Measurements from ENCODE around the gene PTPRA.

The PTPRA gene

DNA sequence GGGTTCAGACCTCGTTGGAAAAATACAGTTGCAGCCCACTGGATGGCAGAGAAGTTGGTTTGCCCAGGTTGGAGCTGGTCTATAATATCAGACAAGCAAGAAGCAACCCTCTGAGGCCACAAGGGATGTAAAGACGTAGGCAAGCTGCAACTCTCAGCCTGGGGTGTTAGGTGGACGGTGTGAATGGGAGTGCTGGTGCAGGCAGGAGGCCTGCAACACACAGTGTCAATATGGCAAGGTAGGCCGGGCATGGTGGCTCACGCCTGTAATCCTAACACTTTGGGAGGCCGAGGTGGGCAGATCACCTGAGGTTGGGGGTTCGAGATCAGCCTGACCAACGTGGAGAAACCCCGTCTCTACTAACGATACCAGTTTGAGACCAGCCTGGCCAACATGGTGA is 22.2 kb upstream of the PTPRA start:
- DNase-seq: no peak

DNA sequence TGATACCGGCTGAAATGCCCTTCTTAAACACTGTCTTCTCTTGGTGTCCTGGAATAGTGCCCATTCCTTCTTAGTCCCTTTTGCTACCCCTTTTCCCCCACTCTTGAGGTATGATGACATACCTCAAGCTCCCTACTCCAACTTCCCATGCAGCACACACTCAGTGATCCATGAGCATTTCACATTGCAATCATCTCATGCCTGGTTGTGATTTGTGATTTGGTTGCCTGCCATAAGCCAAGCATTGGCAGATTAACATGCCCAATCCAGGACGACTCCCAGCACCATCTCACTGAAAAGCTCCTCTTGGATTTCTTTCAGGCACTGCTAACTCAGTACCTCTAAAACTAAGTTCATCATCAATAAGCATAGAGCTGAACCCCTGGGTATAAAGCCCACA is 14.7 kb upstream of the PTPRA start:
- no peak for DNase-seq

DNA sequence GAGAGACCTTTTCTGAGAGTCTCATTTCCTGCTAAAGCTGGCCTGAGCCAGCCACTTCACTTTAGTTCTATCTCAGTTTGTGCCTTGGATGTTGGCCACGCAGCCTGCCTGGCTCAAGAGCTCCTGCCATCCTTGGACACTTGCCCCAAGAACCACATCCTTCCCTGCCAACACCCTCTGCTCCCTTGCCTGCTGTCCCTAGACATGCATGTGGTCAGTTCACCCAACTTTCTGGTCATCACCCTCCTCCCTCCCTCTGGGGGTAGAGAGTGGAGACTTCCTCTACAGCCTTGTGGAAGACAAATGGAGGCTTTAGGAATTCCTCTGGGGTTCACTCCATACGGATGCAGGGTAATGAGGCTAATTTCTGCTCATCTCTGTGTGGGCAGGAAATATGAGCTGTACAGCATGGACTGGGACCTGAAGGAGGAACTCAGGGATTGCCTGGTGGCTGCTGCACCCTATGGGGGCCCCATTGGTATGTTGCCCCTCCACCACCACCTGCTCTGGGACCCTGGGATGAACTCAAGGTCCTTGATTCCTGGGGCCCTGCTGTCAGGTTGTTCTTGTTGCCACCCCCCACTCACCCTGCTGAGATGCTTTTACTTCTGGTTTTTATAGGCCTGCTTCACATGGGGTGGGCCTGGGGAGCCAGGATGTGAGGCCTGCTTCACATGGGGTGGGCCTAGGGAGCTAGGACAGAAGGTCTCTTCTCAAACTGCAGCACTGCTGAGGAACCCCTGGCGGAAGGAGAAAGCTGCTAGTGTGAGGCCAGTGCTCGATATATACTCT is 13.8 kb upstream of the PTPRA start:
- DNase-seq: no peak

DNA sequence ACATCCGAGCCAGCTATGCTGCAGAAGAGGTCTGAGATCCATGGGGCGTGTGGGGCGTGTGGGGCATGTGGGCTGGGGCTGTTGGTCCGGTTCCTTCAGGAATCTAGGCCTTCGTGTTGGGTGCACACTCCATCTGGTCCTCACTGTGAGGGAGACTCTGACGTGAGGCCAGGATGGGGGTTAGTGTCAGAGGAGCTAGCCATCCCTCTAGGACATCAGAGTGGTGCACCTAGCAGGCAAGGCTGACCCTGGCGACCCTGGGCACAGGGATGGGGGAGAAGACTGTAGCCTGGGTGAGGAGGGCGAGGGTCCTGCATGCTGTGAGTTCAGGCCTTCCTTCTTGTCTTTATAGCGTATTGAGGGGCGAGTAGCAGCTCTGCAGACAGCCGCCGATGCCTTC is 8.7 kb upstream of the PTPRA start:
- no peak for DNase-seq

DNA sequence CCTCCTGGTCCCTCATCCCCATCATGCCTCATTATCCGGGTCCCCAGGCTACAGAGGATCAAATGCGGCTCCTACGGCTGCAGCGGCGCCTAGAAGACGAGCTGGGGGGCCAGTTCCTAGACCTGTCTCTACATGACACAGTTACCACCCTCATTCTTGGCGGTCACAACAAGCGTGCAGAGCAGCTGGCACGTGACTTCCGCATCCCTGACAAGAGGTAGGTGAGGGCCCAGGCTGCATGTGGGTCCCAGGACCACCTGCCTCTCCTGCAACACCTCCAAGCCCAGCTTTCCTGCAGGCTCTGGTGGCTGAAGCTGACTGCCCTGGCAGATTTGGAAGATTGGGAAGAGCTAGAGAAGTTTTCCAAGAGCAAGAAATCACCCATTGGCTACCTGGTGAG is 8.2 kb upstream of the PTPRA start:
- no peak for DNase-seq

DNA sequence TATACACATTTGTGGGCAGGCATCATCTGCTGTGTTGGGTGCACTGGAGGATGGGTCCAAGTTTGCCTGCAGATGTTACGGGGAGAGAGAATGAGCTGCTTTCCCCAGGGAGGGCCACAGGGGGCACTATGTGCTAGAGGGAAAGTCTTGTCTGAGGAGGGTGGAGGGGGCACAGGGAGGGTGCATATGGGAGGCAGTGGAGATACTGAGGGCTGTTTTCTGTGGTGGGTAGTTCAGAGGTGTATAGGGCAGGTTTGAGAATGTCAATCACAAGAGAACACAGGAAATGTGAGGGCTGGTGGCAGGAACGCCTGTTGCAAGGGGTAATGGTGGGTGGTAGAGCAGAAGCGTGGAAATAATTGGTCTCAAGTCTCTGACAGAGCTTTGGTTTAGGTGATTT is 7.7 kb upstream of the PTPRA start:
- DNase-seq: peak; percentile 34

DNA sequence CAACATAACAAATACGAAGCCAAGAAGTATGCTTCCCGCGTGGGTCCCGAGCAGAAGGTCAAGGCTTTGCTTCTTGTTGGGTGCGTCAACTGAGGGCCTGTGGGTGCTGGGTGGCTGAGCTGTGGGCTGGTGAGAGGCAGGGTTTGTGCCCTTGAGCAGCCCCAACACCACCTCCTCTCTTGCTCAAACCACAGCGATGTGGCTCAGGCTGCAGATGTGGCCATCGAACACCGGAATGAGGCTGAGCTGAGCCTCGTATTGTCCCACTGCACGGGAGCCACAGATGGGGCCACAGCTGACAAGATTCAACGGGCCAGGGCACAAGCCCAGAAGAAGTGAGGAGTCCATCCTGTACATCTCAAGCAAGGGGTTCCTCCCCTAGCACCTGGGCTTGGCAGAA is 7.0 kb upstream of the PTPRA start:
- no peak for DNase-seq

DNA sequence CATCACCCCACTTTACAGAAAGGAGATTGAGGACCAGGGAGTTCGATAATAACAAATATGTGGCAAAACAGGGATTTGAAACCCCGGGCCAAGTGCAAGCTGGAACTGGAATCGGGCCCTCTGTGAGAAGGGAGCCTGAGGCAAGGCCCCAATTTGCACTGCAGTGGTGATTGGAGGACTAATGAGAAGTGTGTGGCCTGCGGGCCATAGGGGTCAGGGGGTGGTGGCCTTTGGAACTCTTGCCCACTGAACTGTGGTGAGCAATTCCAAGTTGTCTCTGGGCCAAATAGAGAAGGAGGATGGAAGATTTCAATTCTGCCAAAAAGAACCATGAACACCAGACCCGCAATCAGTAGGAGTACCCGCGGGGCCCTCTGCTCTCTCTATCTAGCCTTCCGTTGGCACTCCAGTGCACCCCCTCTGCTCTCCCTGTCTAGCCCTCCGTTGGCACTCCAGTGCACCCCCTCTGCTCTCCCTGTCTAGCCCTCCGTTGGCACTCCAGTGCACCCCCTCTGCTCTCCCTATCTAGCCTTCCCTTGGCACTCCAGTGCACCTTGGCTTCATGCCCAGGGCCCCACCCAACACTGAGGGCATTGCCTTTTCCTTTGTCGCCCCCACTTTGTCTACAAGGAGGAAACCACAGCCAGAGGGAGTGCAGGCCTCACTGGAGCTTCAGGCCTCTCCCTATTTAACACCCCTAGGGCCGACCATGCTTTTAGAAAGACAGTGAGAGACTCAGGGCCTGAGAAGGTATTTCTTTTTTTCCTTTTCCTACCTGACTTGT is 6.0 kb upstream of the PTPRA start:
- no peak for DNase-seq

DNA sequence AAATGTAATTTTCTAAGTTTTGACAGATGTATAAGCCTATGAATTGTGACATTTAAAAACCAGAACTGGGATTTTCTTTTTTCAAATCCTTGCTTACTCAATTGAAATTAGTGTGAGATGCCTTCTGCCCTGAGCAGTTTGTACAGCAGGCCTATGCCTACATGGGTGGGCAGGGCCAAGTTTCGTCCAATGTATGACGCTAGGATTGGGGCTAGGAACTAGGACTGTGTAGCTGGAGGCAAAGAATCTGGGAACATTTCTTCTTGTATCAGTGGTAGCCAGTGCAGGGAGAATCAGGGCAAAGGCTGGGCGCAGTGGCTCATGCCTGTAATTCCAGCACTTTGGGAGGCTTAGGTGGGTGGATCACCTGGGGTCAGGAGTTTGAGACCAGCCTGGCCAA is 3.9 kb upstream of the PTPRA start:
- DNase-seq: no peak

DNA sequence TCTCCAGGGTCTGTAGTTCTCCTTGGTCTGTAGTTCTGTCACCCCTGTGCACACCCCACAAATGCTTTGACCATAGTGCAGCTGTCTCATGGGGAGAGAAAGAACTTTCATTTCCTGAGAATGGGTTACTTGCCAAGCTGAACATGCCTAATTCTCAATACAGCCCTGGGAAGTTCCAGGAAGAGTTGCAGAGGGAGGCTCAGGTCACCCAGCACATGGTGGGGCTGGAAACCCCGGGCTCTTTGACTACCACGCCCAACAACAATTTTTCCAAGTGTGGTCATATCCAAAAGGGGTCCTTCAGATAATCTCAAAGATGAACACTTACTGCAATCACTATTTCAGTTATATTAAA is 2.2 kb upstream of the PTPRA start:
- DNase-seq: peak; percentile 88

DNA sequence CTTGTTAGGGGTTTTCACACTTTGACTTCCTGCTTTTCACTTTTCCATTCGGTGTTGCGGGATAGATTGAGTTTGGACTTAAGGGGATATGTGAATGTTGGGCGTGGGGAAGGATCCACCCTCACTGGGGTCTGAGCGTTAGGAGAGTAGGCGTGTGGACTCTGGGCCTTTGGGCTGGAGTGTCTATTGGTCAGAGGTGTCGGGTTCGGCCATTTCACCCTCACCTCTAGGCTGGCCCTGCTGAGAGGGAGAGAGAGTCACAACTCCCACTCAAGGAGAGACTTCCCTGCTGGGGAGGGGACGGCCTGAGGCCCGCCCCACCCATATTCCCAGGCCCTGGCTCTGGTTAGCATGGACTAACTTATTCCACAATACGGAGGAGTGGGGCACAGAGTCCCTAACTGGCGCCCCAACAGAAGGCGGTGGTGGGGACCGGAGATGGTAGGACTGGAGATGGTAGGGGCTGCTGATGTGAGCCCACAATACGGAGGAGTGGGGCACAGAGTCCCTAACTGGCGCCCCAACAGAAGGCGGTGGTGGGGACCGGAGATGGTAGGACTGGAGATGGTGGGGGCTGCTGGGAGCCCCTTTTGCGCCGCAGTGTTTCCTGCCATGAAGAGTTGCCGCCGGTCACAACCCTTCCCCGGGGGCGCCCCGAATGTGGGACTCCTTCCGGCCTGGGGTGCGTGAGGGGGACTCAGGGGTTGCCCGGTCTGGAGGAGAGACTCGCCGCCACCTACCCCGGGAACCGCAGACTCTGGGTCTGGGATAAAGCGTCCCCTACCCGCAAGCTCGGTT is 1.4 kb upstream of the PTPRA start:
- DNase-seq: no peak

DNA sequence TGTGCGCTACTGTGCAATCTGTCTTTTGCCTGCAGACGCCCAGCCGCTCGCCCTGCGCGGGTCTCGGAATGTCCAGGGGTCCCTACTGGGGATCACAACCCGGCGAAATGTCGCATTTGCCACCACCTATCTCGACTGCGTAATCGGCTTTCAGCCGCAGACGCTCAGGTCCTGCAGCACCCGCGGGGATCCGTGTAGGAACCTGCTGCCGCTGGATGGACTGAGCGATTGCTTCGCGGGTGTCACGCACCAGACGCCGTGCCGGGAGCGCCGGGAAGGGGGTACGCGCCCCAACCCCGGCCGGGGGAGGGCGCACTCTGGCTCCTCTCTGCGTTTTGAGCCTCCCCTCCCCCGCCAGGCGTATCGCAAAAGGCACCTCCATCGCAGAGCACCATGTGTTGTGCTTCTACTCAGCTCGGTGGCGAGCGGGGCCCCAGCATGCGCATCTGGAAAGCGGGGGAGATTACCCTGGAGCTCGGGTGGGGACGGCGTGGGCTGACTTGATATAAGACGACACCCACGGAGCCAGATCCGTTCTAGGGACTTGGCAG is 747 bp upstream of the PTPRA start:
- peak; percentile 64 for DNase-seq

DNA sequence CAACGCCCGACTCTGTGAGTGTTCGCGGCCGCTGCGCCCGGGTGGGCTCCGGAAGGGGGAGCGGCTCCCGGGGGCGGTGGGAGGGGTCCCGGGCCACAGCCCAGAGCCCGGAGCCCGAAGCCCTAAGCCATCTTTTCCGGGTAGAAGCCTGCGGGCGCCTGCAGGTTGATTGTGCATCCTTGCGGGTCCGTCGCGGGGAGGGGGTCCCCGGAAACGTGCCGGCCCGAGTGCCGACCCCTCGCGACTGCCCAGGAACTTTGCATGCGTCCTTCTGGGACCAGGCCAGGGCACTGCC is 413 bp downstream of the PTPRA start:
- DNase-seq: peak; percentile 75

DNA sequence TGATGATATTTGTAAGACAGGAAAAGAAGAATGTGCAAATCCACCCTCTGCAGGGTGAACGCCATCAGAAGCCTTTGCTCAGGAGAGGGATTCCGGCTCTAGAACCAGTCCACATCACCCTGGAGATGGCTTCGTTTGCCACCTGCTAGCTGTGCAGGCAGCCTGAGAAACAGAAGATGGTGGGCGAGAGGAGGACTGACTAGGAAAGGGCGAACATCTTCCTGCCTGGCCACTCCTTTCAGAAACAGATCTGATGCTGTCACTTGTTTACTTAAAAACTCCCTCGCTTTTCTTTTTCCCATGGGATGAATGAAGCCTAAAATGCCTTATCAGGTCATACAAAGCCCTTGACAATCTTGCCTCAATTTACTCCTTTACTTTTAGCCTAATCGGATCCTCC is 1.2 kb downstream of the PTPRA start:
- DNase-seq: no peak

DNA sequence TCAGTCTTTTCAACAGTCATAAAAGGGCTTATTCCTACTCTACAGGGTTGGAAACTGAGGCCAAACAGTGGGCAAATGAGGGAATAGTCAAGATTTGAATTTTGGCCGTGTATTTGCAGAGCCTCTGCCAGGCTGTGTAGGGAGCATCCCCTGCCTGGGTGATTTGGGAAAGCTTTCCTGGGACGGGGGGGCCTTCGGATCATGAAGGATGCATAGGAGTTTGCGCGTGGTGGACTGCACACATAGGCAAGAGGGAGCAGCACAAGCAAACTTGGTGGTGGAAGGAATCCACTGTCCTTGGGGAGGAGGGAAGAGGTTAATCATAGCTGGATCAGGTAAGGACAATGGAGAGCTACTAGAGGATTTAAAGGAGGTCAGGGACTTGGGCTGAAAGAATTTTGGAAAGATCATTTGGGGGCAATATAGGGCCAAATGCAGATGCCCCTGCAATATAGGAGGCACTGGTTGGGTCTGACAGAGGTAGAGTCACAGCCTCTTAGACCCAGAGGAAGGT is 2.5 kb downstream of the PTPRA start:
- no peak for DNase-seq

DNA sequence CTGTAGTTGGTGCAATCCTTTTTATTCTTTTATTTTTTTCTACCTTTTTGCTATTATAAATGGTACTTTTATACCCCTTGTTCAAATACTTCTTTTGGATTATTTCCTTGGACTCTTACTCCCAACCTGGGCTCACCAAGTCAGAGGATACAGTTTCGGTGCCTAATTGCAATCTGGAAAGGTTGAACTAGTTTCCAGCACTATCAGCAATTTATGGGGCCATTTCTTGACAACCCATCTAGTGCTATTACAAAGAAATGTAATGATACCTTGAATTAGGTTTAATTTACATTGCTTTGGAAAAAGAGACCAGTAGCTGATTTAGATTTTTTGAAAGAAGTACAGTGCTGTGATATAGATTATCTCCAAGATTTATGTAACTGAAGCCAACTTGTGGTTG is 5.2 kb downstream of the PTPRA start:
- no peak for DNase-seq

DNA sequence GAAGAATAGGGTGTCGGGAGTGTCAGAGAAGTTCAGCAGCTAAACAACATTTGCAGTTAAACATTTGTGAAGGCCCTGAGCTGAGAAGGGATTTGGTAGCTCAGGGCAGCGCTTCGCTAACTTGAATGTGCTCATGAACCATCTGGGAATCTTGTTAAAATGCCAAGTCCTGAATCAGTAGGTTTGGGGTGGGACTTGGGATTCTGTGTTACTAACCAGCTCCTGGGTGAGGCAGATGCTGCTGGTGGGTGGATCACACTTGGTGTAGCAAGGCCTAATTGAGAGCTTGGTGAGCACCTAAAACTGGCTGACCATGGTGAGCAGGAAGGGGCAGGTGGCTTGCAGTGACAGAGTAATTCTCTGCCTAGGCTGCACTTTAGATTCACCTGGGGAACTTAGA is 5.9 kb downstream of the PTPRA start:
- DNase-seq: no peak

DNA sequence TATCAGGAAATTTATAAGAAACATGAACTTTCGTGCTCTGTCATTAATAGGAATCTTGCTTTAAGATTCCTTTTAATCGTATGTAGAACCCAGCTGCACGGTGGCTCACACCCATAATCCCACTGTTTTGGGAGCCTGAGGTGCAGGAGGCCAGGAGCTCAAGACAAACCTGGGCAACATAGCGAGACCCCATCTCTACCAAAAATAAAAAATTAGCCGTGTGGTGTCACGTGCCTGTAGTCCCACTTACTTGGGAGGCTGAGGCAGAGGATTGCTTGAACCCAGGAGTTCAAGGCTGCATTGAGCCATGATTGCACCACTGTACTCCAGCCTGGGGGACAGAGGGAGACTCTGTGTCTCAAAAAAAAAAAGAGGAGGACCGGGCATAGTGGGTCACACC is 7.4 kb downstream of the PTPRA start:
- DNase-seq: no peak

DNA sequence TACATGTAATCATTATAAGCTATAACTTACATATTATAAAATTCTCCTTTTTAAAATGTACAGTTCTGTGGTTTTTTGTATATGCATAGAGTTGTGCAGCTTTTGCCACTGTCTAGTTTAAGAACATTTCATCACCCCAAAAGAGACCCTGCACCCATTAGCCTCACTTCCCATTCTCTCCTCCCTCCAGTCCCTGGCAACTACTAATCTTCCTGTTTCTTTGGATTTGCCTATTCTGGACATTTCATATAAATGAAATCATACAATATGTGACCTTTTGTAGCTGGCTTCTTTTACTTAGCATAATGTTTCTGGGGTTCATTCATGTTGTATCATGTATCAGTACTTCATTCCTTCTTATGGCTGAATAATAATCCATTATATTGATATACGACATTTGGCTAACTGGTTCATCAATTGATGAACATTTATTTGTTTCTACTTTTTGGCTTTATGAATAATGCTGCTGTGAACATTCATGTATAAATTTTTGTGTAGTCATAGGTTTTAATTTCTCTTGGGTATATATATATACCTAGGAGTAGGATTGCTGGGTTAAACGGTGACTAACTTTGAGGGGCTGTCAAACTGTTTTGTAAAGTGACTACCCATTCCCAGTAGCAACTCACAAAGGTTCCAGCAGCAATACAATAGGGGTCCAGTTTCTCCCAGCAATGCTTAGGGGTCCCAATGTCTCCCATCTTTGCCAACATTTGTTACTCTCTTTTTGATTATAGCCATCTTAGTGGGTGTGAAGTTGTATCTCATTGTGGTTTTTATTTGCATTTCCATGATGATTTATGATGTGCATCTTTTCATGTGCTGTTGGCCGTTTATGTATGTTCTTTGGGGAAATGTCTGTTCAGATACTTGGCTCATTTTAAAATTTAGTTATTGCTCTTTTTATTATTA is 10.7 kb downstream of the PTPRA start:
- peak; percentile 45 for DNase-seq

DNA sequence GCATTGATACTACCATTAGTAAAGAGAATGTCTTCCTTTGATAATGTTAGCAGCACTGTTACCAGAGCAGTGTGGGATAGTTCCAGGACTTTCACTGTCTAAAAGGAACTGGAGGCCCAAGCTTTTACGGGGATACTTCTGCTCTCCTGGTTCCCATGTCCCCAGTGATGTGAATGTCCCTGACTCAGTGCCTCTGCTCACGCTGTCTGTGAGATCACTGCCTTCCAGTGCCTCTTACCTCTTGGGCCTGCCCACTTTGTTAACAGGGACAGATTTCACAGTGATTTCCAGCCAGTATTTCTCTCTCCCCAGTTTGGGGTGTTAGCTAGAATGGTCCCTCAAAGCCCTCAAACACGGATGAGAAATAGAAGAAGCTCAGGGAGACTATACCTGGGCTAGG is 14.4 kb downstream of the PTPRA start:
- DNase-seq: peak; percentile 61

DNA sequence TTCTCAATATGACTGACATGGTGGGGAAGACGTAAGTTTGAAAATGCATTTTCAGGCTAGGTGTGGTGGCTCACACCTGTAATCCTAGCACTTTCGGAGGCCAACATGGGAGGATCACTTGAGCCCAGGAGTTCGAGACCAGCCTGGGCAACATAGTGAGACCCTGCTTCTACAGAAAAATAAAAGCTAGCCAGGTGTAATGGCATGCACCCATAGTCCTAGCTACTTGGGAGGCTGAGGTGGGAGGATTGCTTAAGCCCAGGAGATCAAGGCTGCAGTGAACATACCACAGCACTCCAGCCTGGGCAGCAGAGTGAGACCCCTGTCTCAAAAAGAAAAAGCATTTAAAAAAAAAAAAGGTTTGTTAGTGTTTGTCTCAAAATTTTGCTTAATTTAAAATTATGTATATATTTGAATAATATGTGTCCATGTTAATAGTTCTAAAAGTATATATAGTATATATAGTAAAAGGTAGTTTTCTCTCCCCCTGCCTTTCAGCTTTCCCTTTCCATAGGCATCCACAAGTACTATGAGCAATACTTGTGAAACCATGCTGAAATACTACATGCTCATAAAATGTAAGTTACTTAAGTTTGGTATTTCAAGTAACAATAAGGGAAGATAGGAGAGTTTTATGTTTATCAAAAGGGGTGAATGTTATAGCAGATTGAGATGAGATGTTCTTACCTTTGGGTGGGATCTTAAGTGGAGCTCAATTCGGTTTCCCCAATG is 15.1 kb downstream of the PTPRA start:
- peak; percentile 64 for DNase-seq

DNA sequence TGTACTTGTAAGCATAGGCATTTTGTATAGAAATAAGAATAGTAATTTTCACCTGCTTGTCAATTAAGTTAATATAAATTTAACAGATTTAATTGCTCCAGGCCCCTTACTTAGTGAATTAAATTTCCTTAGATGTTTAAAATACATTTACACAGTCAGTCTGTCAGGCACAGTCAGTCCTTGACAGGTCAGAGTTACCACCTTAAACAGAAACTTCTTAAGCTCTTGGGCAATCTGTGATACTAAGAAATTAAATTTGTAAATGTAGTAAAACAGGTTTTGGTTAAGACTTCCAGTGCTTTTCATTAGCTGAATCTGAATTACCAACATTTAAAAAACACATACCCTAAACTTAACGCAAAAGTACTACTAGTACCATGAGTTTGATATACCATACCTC is 15.9 kb downstream of the PTPRA start:
- no peak for DNase-seq

Measured in suppressor macrophage treated with lipopolysaccharide for 4 hours (primary cell).